Trophoblast cell (in vitro differentiated cells and primary cell): ENCODE results near the gene EHD3.
A peak's percentile ranks its signal among the peaks of the same experiment; 100 is the strongest.

ENCODE experiments used
- DNase-seq, 2 donors: peaks; one replicate each; pipeline ENCODE4 v3.0.0-alpha.2; 2016
- H2AFZ ChIP-seq: 2 replicates; pipeline ENCODE4 v1.6.1; 2013; ENCODE audit warnings: low read length, moderate library complexity, mild to moderate bottlenecking; ENCODE audit not compliant: insufficient read depth, poor library complexity
- H2AK5ac ChIP-seq: 2 replicates; pipeline ENCODE4 v1.6.1; 2013; ENCODE audit warnings: mild to moderate bottlenecking, low read length
- H2BK120ac ChIP-seq: 2 replicates; pipeline ENCODE4 v1.6.1; 2013; ENCODE audit warnings: low read length, mild to moderate bottlenecking, moderate library complexity; ENCODE audit not compliant: insufficient read depth, poor library complexity
- H2BK12ac ChIP-seq: 2 replicates; pipeline ENCODE4 v1.6.1; 2013; ENCODE audit warnings: mild to moderate bottlenecking, low read length, moderate library complexity
- H2BK5ac ChIP-seq: 2 replicates; pipeline ENCODE4 v1.6.1; 2013; ENCODE audit warnings: low read length, low read depth, moderate library complexity, mild to moderate bottlenecking; ENCODE audit not compliant: poor library complexity
- H3K14ac ChIP-seq: 2 replicates; pipeline ENCODE4 v1.6.1; 2013; ENCODE audit warnings: mild to moderate bottlenecking, low read length
- H3K18ac ChIP-seq: 2 replicates; pipeline ENCODE4 v1.6.1; 2013; ENCODE audit warnings: mild to moderate bottlenecking, low read length
- H3K23ac ChIP-seq: 2 replicates; pipeline ENCODE4 v1.6.1; 2013; ENCODE audit warnings: low read length
- H3K27ac ChIP-seq: 2 replicates; pipeline ENCODE4 v1.5.1; 2013; ENCODE audit warnings: low read depth, mild to moderate bottlenecking, inconsistent platforms, low read length, moderate library complexity
- H3K27me3 ChIP-seq: 2 replicates; pipeline ENCODE4 v1.6.1; 2013; ENCODE audit warnings: inconsistent platforms, mild to moderate bottlenecking, low read length, moderate library complexity; ENCODE audit not compliant: insufficient read depth
- H3K36me3 ChIP-seq, 2 experiments: 1 replicate in 1 of 2; 2 replicates in 1 of 2; pipeline ENCODE4 v1.6.1; 2013; ENCODE audit warnings: low read length in 2 of 2, mild to moderate bottlenecking in 2 of 2, moderate library complexity in 1 of 2; ENCODE audit not compliant: insufficient read depth in 2 of 2, control insufficient read depth in 1 of 2
- H3K4ac ChIP-seq: 2 replicates; pipeline ENCODE4 v1.6.1; 2013; ENCODE audit warnings: low read depth, mild to moderate bottlenecking, low read length, moderate library complexity
- H3K4me1 ChIP-seq, 2 experiments: 1 replicate in 1 of 2; 2 replicates in 1 of 2; pipeline ENCODE4 v1.6.1; 2013; ENCODE audit warnings: low read length in 2 of 2, mild to moderate bottlenecking in 2 of 2, moderate library complexity in 1 of 2; ENCODE audit not compliant: insufficient read depth in 2 of 2, control insufficient read depth in 1 of 2
- H3K4me2 ChIP-seq: 2 replicates; pipeline ENCODE4 v1.6.1; 2013; ENCODE audit warnings: inconsistent platforms, mild to moderate bottlenecking, low read length, moderate library complexity
- H3K4me3 ChIP-seq: 2 replicates; pipeline ENCODE4 v1.5.1; 2013; ENCODE audit warnings: mild to moderate bottlenecking, low read depth, low read length, inconsistent platforms
- H3K79me1 ChIP-seq: one replicate; pipeline ENCODE4 v1.6.1; 2013; ENCODE audit warnings: low read length
- H3K79me2 ChIP-seq: 2 replicates; pipeline ENCODE4 v1.6.1; 2013; ENCODE audit warnings: low read length, mild to moderate bottlenecking; ENCODE audit not compliant: control insufficient read depth, insufficient read depth, poor library complexity
- H3K9ac ChIP-seq: 2 replicates; pipeline ENCODE4 v1.6.1; 2013; ENCODE audit warnings: mild to moderate bottlenecking, low read length
- H3K9me3 ChIP-seq: 2 replicates; pipeline ENCODE4 v1.6.1; 2013; ENCODE audit warnings: low read depth, mild to moderate bottlenecking, control low read depth, inconsistent platforms, low read length; ENCODE audit not compliant: insufficient read depth
- H4K12ac ChIP-seq: 2 replicates; pipeline ENCODE4 v1.6.1; 2013; ENCODE audit warnings: low read depth, mild to moderate bottlenecking, low read length, moderate library complexity
- H4K8ac ChIP-seq: 2 replicates; pipeline ENCODE4 v1.6.1; 2013; ENCODE audit warnings: low read depth, mild to moderate bottlenecking, low read length, moderate library complexity
- H4K91ac ChIP-seq: one replicate; pipeline ENCODE4 v1.6.1; 2013; ENCODE audit warnings: low read depth, mild to moderate bottlenecking, low read length, moderate library complexity
- WGBS: extraction: QIAGEN DNeasy Blood & Tissue Kit; methylation state at CpG from one replicate; pipeline ENCODE4 v1.1.7; 2013; ENCODE audit warnings: missing lambda C conversion rate; ENCODE audit not compliant: insufficient read length, insufficient coverage; ENCODE audit errors: extremely low coverage; 5-methylcytosine and 5-hydroxymethylcytosine counted together

EHD3 gene

GRCh38 chr2:31256611-31257382 lies 22.8 kb downstream of the EHD3 start:
- Histone ChIP-seq H3K23ac (no peak overlapping the region), H3K18ac (no peak overlapping the region), H4K8ac (no peak overlapping the region), H4K91ac (no peak overlapping the region), H3K14ac (peak overlapping the region; percentile 11), H2AFZ (no peak overlapping the region), H3K4ac (no peak overlapping the region), H3K36me3 (peaks cover 20 to 43% of the 10 kb centered on the region in 2 experiments), H3K4me1 (peaks cover 12 to 13% of the 10 kb centered on the region in 2 experiments), H2AK5ac (no peak overlapping the region), H3K9me3 (no peaks in the 10 kb centered on the region), H2BK12ac (no peak overlapping the region), H3K79me2 (peaks cover 3% of the 10 kb centered on the region), H3K4me2 (no peak overlapping the region), H3K4me3 (peak overlapping the region; percentile 8), H3K27ac (no peak overlapping the region), H4K12ac (no peak overlapping the region), H2BK5ac (no peak overlapping the region), H2BK120ac (no peak overlapping the region), H3K79me1 (peaks cover 11% of the 10 kb centered on the region), H3K27me3 (no peaks in the 10 kb centered on the region), H3K9ac (no peak overlapping the region)
- no peak for DNase-seq
- WGBS, result no CpG with 5 or more reads among the region's 4 CpGs

DNA sequence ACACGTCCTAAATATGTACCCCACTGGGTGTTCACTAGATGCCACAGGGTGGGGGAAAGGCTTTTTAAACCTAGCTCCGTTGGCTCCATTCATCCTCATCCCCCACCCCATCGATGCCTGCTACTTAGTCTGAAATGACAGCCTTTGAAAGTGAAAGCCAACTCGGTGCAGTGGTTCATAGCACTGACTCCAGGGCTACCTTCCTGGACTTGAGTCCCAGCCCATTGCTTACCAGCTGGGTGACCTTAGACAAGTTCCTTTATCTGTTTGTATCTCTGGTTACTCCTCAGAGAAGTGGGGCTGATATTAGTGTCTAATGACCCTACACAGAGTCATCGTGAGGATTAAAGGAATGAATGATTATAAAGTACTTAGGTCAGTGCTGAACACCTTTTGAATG lies 24.4 kb downstream of the EHD3 start:
- no peak overlapping the region for H2BK12ac ChIP-seq
- H4K8ac ChIP-seq, result no peak overlapping the region
- H3K4me3 ChIP-seq, result no peak overlapping the region
- no peak overlapping the region for H4K91ac ChIP-seq
- no peak overlapping the region for H3K14ac ChIP-seq
- H3K9ac ChIP-seq, result no peak overlapping the region
- H3K79me1 ChIP-seq, result peaks cover 6% of the 10 kb centered on the region
- H4K12ac ChIP-seq, result no peak overlapping the region
- H3K9me3 ChIP-seq, result no peaks in the 10 kb centered on the region
- H3K23ac ChIP-seq, result no peak overlapping the region
- H2AK5ac ChIP-seq, result no peak overlapping the region
- no peak overlapping the region for H3K18ac ChIP-seq
- no peak overlapping the region for H3K4me2 ChIP-seq
- H3K27me3 ChIP-seq, result no peaks in the 10 kb centered on the region
- H2BK5ac ChIP-seq, result no peak overlapping the region
- DNase-seq, result no peak
- WGBS, result no CpG with 5 or more reads among the region's 5 CpGs
- peaks cover under 1% of the 10 kb centered on the region for H3K79me2 ChIP-seq
- peaks cover 21 to 47% of the 10 kb centered on the region in 2 experiments for H3K36me3 ChIP-seq
- no peak overlapping the region for H2AFZ ChIP-seq
- H3K27ac ChIP-seq, result no peak overlapping the region
- H2BK120ac ChIP-seq, result no peak overlapping the region
- no peak overlapping the region for H3K4ac ChIP-seq
- H3K4me1 ChIP-seq, result peaks cover 3 to 5% of the 10 kb centered on the region in 2 experiments

- no peak overlapping the region for H2AK5ac ChIP-seq
- peaks cover 2% of the 10 kb centered on the region for H3K79me1 ChIP-seq
- no peak overlapping the region for H4K12ac ChIP-seq
- no peak overlapping the region for H3K23ac ChIP-seq
- no peaks in the 10 kb centered on the region for H3K4me1 ChIP-seq
- no peak overlapping the region for H2BK12ac ChIP-seq
- H3K27me3 ChIP-seq, result no peaks in the 10 kb centered on the region
- no peak overlapping the region for H2BK120ac ChIP-seq
- no peak overlapping the region for H3K18ac ChIP-seq
- H3K4ac ChIP-seq, result no peak overlapping the region
- H3K4me2 ChIP-seq, result no peak overlapping the region
- no peak for DNase-seq
- no peaks in the 10 kb centered on the region for H3K9me3 ChIP-seq
- peaks cover 21 to 43% of the 10 kb centered on the region in 2 experiments for H3K36me3 ChIP-seq
- no peak overlapping the region for H2AFZ ChIP-seq
- no peak overlapping the region for H3K4me3 ChIP-seq
- no peak overlapping the region for H4K91ac ChIP-seq
- no peak overlapping the region for H2BK5ac ChIP-seq
- no CpG with 5 or more reads among the region's 3 CpGs for WGBS
- no peak overlapping the region for H3K9ac ChIP-seq
- no peak overlapping the region for H4K8ac ChIP-seq
- H3K79me2 ChIP-seq, result no peaks in the 10 kb centered on the region
- H3K27ac ChIP-seq, result no peak overlapping the region
- no peak overlapping the region for H3K14ac ChIP-seq
Observed at GRCh38 chr2:31259075-31259474, 25.1 kb downstream of the EHD3 start.

GRCh38 chr2:31260870-31261269 lies 26.9 kb downstream of the EHD3 start:
- Histone ChIP-seq H4K12ac (no peak overlapping the region), H2BK12ac (no peak overlapping the region), H4K8ac (no peak overlapping the region), H3K4me3 (no peak overlapping the region), H3K23ac (no peak overlapping the region), H2AFZ (no peak overlapping the region), H3K14ac (no peak overlapping the region), H3K4me2 (no peak overlapping the region), H3K9ac (no peak overlapping the region), H3K4ac (no peak overlapping the region), H3K4me1 (no peaks in the 10 kb centered on the region), H3K9me3 (no peaks in the 10 kb centered on the region), H3K27me3 (no peaks in the 10 kb centered on the region), H3K79me1 (no peaks in the 10 kb centered on the region), H3K18ac (no peak overlapping the region), H3K79me2 (no peaks in the 10 kb centered on the region), H2AK5ac (no peak overlapping the region), H3K27ac (no peak overlapping the region), H3K36me3 (peaks cover 21 to 39% of the 10 kb centered on the region in 2 experiments), H2BK120ac (no peak overlapping the region), H2BK5ac (no peak overlapping the region), H4K91ac (no peak overlapping the region)
- no peak for DNase-seq
- WGBS, result no CpG with 5 or more reads among the region's 4 CpGs
